Measurements from ENCODE around the gene SPEF2. TPM values are rescaled to one million over a fixed set of nuclear protein-coding genes. Genes with fewer than 3 reads are reported as not detected.

SPEF2 gene
- total and polyA plus RNA-seq, 10 of the 15 experiments (the other 5 are each of a cell fraction or from before 2014, with no cell fraction given): 0.03 to 2.0 (median 0.07) TPM; not detected in 3

GRCh38 chr5:35755966-35756365 is 138.3 kb downstream of the SPEF2 start:
- Histone ChIP-seq H3K9ac (ENCODE audit: control insufficient read depth, insufficient read depth, low read length) (no peak overlapping the region), H3K27ac (ENCODE audit: control insufficient read depth, insufficient read depth) (no peak overlapping the region), H2AFZ (ENCODE audit: control insufficient read depth, low read depth, low read length) (no peak overlapping the region), H3K9me3 (replicated peaks; ENCODE audit: control insufficient read depth, insufficient read depth, low read length) (no peaks in the 10 kb centered on the region), H3K4me2 (ENCODE audit: control insufficient read depth, insufficient read depth) (no peak overlapping the region), H3K36me3 (ENCODE audit: control insufficient read depth in 2 of 2, insufficient read depth in 2 of 2, low read length in 1 of 2) (no peaks in the 10 kb centered on the region), H3K27me3 (replicated peaks in 1 of 2; ENCODE audit: control insufficient read depth in 2 of 2, insufficient read depth in 2 of 2, low read length in 1 of 2) (no peaks in the 10 kb centered on the region), H3K4me3 (no peak overlapping the region), H3K4me1 (ENCODE audit: control insufficient read depth, insufficient read depth, low read length) (no peaks in the 10 kb centered on the region), H3K79me2 (ENCODE audit: control insufficient read depth, insufficient read depth, low read length) (no peaks in the 10 kb centered on the region), H4K20me1 (ENCODE audit: control insufficient read depth, insufficient read depth) (no peaks in the 10 kb centered on the region)
- ChIA-PET SMC1A (ENCODE audit: uncharacterized antibody, unreplicated experiment) (no interaction called here), POLR2A (interaction anchor here (1.1 kb wide), 1 partner anchor 12 kb away, joined by 3 read pairs; no protein-coding TSS in a partner anchor), RAD21 (ENCODE audit: unreplicated experiment) (no interaction called here), CTCF (no interaction called here)
- WGBS (ENCODE audit: insufficient coverage, insufficient replicate concordance, low lambda C conversion rate, missing lambda C conversion rate): 27% methylated on average over 5 of the region's 5 CpGs
- no TSS peak for BruUV-seq (replicated peaks)
- no peak for DNase-seq (ENCODE audit: low read depth, low spot score)
- no peak for ATAC-seq
- in situ Hi-C loops (cut with MboI) (no loop called here), intact Hi-C loops (cut with micrococcal nuclease; ENCODE audit: unreplicated experiment) (no loop called here)
- no peak for FAIRE-seq
- TF ChIP-seq RB1 (IDR thresholded peaks at IDR 0.05; ENCODE audit: borderline replicate concordance) (no peak), MTA2 (IDR thresholded peaks at IDR 0.05; ENCODE audit: low read depth) (no peak), SMC3 (IDR thresholded peaks at IDR 0.05; ENCODE audit: borderline replicate concordance, low read length) (no peak), SKIL (IDR thresholded peaks at IDR 0.05; ENCODE audit: low read depth, poor library complexity, severe bottlenecking) (no peak), POLR2AphosphoS5 (IDR thresholded peaks at IDR 0.05; ENCODE audit: low read length) (no peak), EED (IDR thresholded peaks at IDR 0.05; ENCODE audit: low read depth) (no peak), FOXM1 (IDR thresholded peaks at IDR 0.05; ENCODE audit: low read depth, low read length) (no peak), ASH2L (IDR thresholded peaks at IDR 0.05; ENCODE audit: borderline replicate concordance, low read depth) (no peak), ZNF384 (IDR thresholded peaks at IDR 0.05; ENCODE audit: borderline replicate concordance, low read depth, low read length) (no peak), SIN3A (IDR thresholded peaks at IDR 0.05; ENCODE audit: low read depth, low read length) (no peak), ETV6 (conservative IDR thresholded peaks at IDR 0.05 in 1 of 2, IDR thresholded peaks at IDR 0.05 in 1 of 2; ENCODE audit: borderline replicate concordance in 1 of 2, low read depth in 1 of 2) (no peak), ZZZ3 (IDR thresholded peaks at IDR 0.05; ENCODE audit: control insufficient read depth, insufficient read length, low read depth) (no peak), RCOR1 (conservative IDR thresholded peaks at IDR 0.05; ENCODE audit: low read depth, low read length) (no peak), MYB (IDR thresholded peaks at IDR 0.05; ENCODE audit: borderline replicate concordance, low read depth, low read length) (no peak), MAX (IDR thresholded peaks at IDR 0.05; ENCODE audit: low read depth, low read length) (no peak)
